ENCODE measurements around the gene TMEM8B.

TMEM8B gene

DNA sequence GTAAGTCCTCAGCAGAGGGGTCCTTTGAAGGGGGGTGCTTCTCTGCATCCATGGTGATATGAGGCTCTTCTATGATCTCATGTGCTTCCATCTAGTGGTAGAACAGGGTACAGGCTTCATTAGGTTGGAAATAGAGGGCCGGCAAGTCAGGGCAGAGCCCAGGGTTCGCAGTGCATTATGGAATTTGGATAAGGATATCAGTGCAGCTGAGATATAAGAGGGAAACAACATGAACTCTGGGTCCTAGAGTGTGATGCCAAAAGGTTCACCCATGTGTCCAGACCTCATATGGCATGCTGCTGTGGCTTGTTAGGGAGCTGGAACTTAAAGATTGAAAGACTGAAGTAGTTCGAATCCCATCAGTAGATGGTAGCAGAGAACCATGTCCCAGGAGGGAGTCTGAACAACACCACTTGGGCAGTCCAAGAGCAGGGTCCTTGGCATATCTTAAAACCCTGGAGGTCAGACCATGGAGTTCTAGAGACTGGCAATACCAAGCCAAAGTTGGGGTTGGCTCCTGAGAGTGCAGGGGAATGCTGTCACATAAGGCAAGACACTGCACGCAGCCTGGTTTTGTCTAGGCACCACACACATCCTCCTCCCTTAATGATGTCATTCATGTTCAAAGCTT lies 2.8 kb upstream of the TMEM8B start:
- TF ChIP-seq, protein P1, sequence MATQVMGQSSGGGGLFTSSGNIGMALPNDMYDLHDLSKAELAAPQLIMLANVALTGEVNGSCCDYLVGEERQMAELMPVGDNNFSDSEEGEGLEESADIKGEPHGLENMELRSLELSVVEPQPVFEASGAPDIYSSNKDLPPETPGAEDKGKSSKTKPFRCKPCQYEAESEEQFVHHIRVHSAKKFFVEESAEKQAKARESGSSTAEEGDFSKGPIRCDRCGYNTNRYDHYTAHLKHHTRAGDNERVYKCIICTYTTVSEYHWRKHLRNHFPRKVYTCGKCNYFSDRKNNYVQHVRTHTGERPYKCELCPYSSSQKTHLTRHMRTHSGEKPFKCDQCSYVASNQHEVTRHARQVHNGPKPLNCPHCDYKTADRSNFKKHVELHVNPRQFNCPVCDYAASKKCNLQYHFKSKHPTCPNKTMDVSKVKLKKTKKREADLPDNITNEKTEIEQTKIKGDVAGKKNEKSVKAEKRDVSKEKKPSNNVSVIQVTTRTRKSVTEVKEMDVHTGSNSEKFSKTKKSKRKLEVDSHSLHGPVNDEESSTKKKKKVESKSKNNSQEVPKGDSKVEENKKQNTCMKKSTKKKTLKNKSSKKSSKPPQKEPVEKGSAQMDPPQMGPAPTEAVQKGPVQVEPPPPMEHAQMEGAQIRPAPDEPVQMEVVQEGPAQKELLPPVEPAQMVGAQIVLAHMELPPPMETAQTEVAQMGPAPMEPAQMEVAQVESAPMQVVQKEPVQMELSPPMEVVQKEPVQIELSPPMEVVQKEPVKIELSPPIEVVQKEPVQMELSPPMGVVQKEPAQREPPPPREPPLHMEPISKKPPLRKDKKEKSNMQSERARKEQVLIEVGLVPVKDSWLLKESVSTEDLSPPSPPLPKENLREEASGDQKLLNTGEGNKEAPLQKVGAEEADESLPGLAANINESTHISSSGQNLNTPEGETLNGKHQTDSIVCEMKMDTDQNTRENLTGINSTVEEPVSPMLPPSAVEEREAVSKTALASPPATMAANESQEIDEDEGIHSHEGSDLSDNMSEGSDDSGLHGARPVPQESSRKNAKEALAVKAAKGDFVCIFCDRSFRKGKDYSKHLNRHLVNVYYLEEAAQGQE (IDR thresholded peaks at IDR 0.05; ENCODE audit: insufficient read depth in 1 of 2, low read depth in 2 of 2, low read length in 2 of 2): no peak
- no peak for TF ChIP-seq POLR2AphosphoS5 (IDR thresholded peaks at IDR 0.05; ENCODE audit: low read depth, low read length)

- TF ChIP-seq POLR2AphosphoS5 (IDR thresholded peaks at IDR 0.05; ENCODE audit: low read depth, low read length): no peak
- no peak for TF ChIP-seq TAF1 (IDR thresholded peaks at IDR 0.05; ENCODE audit: borderline replicate concordance, insufficient read depth, low read length)
- no peak for TF ChIP-seq SIN3A (IDR thresholded peaks at IDR 0.05; ENCODE audit: borderline replicate concordance, insufficient read depth, low read length)
- TF ChIP-seq, protein P1 (IDR thresholded peaks at IDR 0.05; ENCODE audit: insufficient read depth in 1 of 2, low read depth in 2 of 2, low read length in 2 of 2): no peak
- TF ChIP-seq FOXP2 (optimal IDR thresholded peaks at IDR 0.05; ENCODE audit: borderline replicate concordance, extremely low read depth, extremely low read length, insufficient read depth): no peak
Observed at GRCh38 chr9:35827486-35827885, 1.5 kb upstream of the TMEM8B start.

GRCh38 chr9:35828716-35829083 lies 328 bp upstream of the TMEM8B start, which contains the start of gene FAM221B:
Gene FAM221B, minus strand, starts transcription at chr9:35828732. Its CDS starts 2,571 bp downstream, at chr9:35826161.
- no peak for TF ChIP-seq TAF1 (IDR thresholded peaks at IDR 0.05; ENCODE audit: borderline replicate concordance, insufficient read depth, low read length)
- TF ChIP-seq POLR2AphosphoS5 (IDR thresholded peaks at IDR 0.05; ENCODE audit: low read depth, low read length): no peak
- TF ChIP-seq, protein P1 (IDR thresholded peaks at IDR 0.05; ENCODE audit: insufficient read depth in 1 of 2, low read depth in 2 of 2, low read length in 2 of 2): no peak
- no peak for TF ChIP-seq SIN3A (IDR thresholded peaks at IDR 0.05; ENCODE audit: borderline replicate concordance, insufficient read depth, low read length)
- TF ChIP-seq FOXP2 (optimal IDR thresholded peaks at IDR 0.05; ENCODE audit: borderline replicate concordance, extremely low read depth, extremely low read length, insufficient read depth): no peak

GRCh38 chr9:35829764-35830096 lies 702 bp downstream of the TMEM8B start:
- TF ChIP-seq, protein P1 (IDR thresholded peaks at IDR 0.05; ENCODE audit: insufficient read depth in 1 of 2, low read depth in 2 of 2, low read length in 2 of 2): no peak
- TF ChIP-seq SIN3A (IDR thresholded peaks at IDR 0.05; ENCODE audit: borderline replicate concordance, insufficient read depth, low read length): no peak
- TF ChIP-seq POLR2AphosphoS5 (IDR thresholded peaks at IDR 0.05; ENCODE audit: low read depth, low read length): no peak
- no peak for TF ChIP-seq FOXP2 (optimal IDR thresholded peaks at IDR 0.05; ENCODE audit: borderline replicate concordance, extremely low read depth, extremely low read length, insufficient read depth)
- TF ChIP-seq TAF1 (IDR thresholded peaks at IDR 0.05; ENCODE audit: borderline replicate concordance, insufficient read depth, low read length): no peak

DNA sequence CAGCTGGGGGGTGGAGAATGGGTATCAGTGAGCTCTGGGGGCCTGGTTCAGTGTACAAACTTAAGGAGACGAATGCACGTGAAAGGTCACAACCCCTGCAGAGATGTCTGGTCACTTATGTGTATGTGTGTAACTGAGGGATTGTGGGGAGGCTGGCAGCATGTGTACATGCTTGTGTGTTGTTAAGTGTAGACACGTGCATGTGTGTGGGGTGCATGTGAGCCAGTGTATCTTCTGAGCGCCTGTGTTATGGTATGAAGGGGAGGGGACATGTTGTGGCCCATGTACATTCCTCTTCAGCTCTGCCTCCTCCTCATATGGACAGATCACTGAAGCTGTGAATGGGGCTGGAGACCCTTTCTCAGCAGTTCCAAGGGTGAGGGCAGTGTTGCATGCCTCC lies 2.0 kb downstream of the TMEM8B start:
- TF ChIP-seq, protein P1 (IDR thresholded peaks at IDR 0.05; ENCODE audit: insufficient read depth in 1 of 2, low read depth in 2 of 2, low read length in 2 of 2): no peak
- no peak for TF ChIP-seq FOXP2 (optimal IDR thresholded peaks at IDR 0.05; ENCODE audit: borderline replicate concordance, extremely low read depth, extremely low read length, insufficient read depth)
- no peak for TF ChIP-seq SIN3A (IDR thresholded peaks at IDR 0.05; ENCODE audit: borderline replicate concordance, insufficient read depth, low read length)
- no peak for TF ChIP-seq TAF1 (IDR thresholded peaks at IDR 0.05; ENCODE audit: borderline replicate concordance, insufficient read depth, low read length)
- TF ChIP-seq POLR2AphosphoS5 (IDR thresholded peaks at IDR 0.05; ENCODE audit: low read depth, low read length): no peak

All from PFSK-1 (cell line).